ENCODE measurements around the gene OVCH2.

GRCh38 chr11:7648264-7648663, 58.0 kb downstream of the OVCH2 start:
- TF ChIP-seq EZH2 (IDR thresholded peaks at IDR 0.05; ENCODE audit: borderline replicate concordance, control insufficient read depth, low read depth, low read length) (no peak), CEBPB (IDR thresholded peaks at IDR 0.05; ENCODE audit: borderline replicate concordance in 1 of 2, low read depth in 2 of 2, low read length in 2 of 2) (no peak), SMAD1 (IDR thresholded peaks at IDR 0.05; ENCODE audit: low read depth, partially characterized antibody) (no peak), CTCF (IDR thresholded peaks at IDR 0.05 in 2 of 3, conservative IDR thresholded peaks at IDR 0.05 in 1 of 3; ENCODE audit: control insufficient read depth in 2 of 3, extremely low read depth in 1 of 3, insufficient read depth in 1 of 3, low read depth in 3 of 3, low read length in 3 of 3) (no peak), RAD21 (IDR thresholded peaks at IDR 0.05; ENCODE audit: insufficient read depth, low read depth, low read length) (no peak), JUND (IDR thresholded peaks at IDR 0.05; ENCODE audit: low read depth, low read length) (no peak), RAD51 (IDR thresholded peaks at IDR 0.05) (no peak), USF2 (IDR thresholded peaks at IDR 0.05; ENCODE audit: borderline replicate concordance, low read depth, low read length) (no peak), ATF3 (IDR thresholded peaks at IDR 0.05; ENCODE audit: borderline replicate concordance, extremely low read depth, low read depth, low read length) (no peak), GABPA (IDR thresholded peaks at IDR 0.05; ENCODE audit: low read depth) (no peak), NFIC (IDR thresholded peaks at IDR 0.05; ENCODE audit: low read depth, low read length) (no peak), EP300 (IDR thresholded peaks at IDR 0.05; ENCODE audit: borderline replicate concordance in 1 of 2, control insufficient read depth in 1 of 2, low read depth in 2 of 2, low read length in 2 of 2) (no peak), POLR2AphosphoS5 (IDR thresholded peaks at IDR 0.05; ENCODE audit: low read length) (no peak)
